Right kidney (tissue), 1 donor: Measurements from ENCODE around the gene COIL.

ENCODE experiments used
- DNase-seq: peaks from one replicate; pipeline ENCODE4 v3.0.0-alpha.2; 2016

Gene COIL

DNA sequence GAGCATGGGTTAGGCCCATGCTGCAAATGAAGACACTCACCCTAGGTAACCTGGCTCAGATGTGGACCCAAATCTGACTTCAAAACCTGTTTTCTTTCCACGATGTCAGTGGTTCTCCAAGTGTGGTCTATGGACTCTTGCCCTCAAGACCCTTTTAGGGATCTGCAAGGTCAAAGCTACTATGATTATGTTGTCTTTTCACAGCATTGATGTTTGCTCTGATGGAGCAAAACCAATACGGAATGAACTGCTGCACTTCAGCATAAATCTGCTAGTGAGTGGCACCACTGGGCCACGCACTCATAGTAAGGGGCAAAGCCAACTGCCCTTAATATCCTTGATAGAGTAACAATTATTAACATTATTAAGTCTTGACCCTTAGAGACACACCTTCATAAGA lies 25.4 kb downstream of the COIL start:
- DNase-seq, result no peak

DNA sequence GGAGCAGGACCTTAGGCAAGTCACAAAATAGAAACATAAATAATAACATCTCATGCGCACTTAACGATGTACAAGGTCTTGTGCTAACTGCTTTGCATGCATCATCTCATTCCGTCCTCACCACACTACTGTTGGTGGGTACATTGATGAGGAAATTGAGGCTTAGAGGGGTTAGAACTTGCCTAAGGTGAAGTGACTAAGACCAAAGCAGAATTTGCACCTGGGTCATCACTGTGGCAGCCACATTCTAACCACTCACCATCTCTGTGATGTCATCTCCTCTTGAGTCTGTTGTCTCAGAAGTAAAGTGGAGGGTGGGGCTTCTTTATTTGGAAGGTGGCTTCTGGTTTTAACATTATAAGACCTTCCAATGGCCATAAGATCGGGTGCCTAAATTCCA lies 26.6 kb downstream of the COIL start:
- DNase-seq, result no peak

DNA sequence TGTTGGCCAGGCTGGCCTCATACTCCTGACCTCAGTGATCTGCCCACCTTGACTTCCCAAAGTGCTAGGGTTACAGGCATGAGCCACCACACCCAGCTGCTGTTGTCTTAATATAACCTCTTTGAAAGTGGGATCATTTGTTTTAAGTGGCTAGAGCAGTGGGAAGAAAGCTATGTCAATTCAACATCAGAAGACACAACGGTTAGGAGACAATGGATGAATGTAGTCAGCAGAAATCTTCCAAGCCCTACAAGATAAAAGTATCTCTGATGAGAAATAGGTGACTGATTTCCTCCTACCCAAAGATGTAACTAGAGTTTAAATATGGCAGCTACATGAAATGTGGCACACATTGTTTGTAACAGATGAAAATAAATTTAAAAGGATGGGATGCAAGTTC lies 27.0 kb downstream of the COIL start:
- no peak for DNase-seq

DNA sequence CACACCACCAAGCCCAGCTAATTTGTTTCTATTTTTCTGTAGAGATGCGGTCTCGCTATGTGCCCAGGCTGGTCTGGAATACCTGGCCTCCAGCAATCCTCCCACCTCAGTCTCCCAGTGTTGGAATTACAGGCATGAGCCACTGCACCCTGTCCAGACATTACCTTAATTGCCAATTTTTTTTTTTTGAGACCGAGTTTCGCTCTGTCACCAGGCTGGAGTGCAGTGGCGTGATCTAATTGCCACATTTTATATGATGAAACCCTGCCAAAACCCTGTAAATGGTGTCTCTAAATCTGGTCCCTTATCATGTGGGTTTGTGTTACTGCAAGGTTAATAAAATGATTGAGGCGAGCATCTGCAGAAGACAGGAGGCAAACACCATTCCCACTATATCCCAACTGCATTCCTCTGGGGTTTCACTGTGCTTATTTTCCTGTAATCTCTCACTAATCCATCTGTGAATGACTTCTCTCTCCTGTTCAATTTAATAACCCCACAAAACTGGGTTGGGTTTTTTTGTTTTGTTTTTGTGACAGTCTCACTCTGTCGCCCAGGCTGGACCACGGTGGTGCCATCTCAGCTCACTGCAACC lies 27.6 kb downstream of the COIL start:
- no peak for DNase-seq

DNA sequence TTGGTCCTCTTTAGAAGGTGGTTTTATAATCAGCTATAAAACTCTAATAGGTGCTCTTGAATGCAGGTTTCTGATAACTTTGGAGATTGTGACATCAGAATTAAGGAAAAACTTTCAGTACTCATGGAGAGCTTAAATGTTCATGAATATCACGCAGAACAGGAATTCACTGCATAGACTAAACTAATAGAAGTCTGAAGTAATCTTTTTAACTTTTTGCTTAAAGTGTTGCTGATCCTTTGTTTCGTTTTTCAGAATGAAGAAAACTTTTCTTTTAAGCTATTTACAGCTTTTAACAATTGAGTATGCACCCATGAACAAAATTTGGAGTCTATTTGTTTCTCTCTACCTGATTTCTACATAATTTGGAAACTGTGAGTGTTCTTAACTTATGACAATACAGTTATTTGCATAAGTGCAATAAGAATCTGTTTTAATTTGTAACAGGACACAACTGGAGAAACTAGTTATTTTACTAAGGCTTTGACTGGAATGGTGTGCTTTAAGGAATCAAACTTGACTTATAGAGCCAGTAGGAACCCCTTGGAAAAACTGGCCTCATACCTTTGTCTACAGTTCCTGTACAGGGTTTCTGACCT lies 30.0 kb downstream of the COIL start:
- no peak for DNase-seq

DNA sequence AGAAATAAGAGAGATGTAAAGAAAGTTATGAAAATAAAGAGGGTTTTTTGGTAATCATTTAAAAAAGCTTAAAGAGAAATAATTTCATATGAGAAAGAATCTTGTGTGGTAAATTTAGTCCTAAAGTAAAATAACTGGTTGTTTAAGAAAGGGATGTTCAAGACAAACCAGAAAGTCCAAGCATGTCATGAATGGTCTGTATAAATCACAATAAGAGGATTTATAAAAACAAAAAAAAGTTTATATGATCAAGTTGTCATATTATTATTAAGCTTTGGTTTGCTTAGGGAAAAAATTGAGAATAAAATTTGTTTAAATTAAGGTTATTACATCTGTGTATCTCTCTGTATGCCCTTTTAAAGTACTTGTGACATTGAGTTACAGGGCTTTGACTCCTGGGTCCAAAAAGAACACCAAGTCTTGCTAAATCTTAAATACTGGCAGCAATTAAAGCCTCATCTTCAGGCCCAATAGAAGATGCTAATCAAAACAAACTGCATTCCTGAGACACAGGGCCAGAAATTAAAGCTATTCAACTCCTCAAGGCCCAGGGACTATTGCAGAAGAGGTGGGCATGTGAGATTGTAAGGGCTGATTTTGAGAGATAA lies 31.4 kb downstream of the COIL start:
- no peak for DNase-seq

DNA sequence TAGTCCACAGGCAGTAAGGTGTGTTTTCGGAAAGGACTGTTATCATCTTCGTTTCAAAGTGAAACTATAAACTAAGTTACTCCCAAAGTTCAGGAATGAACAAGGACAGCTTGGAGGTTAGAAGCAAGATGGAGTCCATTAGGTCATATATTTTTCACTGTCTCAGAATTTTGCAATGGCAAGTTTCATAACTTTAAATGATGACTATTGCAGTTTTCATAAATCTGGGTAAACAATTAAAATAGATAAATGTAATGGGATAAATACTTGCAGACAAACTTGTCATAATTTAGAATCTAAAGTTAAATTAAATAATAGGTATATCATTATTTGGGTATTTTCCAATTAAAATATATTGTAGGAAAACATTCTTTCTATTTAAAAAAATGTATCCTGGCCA lies 32.3 kb downstream of the COIL start:
- no peak for DNase-seq

DNA sequence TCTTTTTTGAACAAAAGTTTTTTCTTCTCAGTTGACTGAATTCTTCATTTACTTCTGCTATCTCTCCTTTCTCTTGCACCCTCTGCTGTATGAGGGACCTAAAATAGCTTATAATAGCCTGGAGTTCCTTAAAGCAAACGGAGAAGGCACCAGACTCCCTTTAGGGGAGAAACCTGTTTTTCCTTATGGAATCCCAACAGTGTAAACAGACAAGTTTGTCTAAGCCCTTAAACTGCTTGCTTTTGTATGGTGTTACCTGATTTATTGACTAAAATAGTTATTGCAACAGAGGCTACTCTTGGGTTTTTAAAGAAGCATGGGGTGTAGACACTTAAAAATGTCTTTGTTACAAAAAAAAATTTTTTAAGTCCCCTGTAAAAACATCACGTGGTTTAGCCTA lies 34.1 kb downstream of the COIL start:
- no peak for DNase-seq

DNA sequence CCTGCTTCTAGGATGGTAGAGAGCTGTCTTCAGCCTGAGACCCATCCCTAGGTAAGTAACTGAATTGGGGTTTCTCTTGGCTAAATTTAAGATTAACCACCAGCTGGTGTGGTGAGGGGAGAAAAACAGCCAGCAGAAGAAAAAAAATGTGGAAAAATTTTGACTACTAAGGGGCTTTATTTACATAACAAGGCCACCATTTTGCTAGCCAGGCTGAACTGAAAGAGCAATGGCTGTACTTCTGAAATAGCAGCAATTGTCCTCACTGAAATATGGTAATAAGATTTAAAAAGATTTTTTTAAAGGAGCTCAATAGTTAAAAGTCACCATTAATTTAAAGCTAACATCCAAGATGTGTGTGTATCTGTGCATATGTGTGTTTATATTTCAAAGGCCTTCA lies 34.6 kb downstream of the COIL start:
- DNase-seq, result no peak

DNA sequence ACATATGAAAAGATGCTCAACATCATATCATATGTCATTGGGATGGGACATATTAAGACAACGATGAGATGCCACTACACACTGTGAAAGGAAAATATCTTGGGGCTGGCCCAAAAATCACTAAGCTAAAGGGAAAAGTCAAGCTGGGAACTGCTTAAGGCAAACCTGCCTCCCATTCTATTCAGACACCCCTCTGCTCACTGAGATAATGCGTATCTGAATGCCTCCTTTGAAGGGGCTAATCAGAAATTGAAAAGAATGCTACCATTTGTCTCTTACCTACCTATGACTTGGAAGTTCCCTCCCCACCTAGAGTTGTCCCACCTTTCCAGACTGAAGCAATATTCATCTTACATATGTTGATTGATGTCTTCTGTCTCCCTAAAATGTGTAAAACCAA lies 35.8 kb downstream of the COIL start:
- DNase-seq, result no peak

DNA sequence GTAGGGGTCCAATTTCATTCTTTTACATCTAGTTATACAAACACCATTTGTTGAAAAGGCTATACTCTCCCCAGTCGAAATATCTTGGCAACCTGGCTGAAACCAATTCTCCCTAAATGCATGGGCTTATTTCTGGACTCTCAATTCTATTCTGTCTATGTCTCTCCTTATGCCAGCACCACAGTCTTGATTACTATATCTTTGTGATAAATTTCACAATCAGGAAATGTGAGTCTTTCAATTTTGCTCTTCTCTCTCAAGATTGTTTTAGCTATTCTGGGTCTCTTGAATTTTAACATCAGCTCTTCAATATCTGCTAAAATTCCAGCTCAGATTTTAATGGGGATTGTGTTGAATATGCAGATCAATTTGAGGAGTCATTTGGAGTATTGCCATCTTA lies 41.1 kb downstream of the COIL start:
- no peak for DNase-seq

DNA sequence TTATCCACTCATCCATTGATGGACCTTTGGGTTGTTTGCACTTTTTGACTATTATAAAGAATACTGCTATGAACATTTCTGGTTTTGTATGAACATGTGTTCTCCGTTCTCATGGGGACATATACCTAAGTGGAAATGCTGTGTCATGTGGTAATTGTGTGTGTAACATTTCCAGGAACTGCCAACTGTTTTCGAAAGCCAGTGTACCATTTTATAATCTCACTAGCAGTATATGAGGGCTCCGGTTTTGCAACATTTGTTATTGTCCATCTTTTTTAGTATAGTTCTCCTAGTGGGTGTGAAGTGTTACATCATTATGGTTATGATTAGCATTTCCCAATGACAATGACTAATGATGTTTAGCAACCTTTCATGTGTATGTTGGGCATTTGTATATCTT lies 41.9 kb downstream of the COIL start:
- DNase-seq, result no peak

DNA sequence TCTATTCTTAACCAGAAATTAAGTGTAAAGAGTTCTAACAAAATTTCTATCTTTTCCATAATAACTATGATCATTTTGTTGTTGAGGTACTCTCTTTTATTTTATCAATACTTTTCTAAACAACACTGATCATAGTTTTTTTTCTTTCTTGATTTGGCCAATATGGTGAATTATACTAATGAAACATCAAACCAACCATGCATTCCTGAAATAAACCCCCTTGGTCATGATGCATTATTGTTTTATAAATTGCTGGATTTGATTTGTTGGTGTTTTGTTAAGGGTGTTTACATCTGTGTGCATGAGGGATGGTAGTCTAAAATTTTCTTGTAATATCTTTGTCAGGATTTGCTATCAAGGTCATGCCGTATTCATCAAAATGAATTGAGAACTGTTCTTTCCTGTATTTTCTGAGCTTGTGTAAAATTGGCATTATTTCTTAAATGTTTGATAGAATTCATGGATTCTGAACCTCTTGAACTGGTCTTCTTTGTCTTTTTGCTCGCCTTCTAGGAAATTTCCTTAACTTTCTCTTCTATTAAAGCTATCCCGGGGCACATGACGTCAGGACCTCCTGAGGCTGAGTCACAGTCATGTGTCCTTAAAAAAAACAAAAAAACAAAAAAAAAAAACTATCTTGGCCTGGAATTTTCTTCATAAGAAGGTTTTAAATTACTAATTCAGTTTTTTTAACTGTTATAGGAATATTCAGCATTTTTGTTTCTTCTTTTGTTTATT lies 43.1 kb downstream of the COIL start:
- no peak for DNase-seq

DNA sequence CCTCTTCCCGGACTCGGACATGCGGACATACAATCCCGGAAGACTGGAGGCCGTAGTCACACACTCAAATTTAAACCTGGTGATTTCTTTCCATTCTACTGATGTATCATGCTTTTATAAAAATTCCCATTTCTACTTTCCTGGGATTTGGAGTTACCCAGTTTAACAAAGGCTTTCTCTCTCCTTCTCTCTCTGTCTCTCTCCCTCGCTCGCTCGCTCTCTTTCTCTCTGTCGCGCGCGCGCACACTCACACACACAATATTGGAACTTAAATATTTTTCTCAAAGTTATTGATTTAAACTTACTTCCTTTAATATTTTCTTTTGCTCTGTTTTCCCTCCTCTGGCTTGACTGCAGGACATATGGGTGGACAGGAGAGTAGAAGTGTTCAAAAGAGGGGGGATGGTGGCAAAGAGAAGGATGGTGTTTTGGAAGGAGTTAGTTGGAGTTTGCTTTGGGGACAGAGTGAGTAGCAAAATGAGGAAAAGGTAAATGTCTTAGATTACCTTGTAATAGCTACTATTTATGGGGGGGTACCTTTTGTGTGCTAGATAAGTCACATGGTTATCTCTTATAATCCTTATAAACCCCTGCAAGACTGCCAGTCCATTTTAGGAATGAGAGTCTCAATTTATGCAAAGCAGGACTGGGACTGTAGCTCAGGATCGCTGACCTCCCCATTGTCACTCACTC lies 46.1 kb downstream of the COIL start:
- no peak for DNase-seq

DNA sequence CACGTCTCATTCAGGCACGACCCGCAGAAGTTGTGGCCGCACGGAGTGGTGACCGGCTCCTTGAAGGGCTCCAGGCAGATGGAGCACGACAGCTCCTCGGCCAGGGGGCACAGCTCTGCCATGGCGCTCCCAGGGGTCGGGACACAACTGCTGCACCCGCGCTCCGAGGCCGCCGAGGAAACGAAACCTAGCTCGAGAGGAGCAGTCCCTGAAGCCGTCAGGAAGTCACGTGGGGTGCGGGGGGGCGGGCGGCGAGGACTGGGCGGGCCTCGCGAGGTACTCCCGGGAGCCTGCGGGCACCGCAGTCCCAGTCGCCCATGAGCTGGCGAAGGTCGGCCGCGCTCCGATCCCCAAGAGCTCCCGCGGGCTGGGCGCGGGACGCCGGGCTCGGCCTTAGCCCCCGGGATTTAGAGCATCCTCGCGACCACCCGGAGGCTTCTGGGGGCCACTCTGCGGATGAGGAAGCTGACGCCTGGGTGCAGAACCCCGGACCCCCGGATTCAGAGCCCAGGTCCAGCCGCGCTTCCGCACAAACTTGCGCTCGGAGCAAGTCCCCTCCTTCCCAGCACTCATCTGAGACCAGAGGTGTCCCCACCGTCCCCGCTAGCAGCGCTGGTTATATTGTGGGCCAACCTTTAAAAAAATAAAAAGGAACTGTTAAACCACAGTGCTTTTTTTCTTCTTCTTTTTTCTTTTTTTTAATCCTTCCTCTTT lies 46.8 kb downstream of the COIL start, which contains the start of gene TRIM25:
Gene TRIM25 (minus strand): TSS at position 183 of the 714 bp plus-strand sequence. CDS start 61 bp downstream, at position 122.
- DNase-seq, result peak; percentile 93

DNA sequence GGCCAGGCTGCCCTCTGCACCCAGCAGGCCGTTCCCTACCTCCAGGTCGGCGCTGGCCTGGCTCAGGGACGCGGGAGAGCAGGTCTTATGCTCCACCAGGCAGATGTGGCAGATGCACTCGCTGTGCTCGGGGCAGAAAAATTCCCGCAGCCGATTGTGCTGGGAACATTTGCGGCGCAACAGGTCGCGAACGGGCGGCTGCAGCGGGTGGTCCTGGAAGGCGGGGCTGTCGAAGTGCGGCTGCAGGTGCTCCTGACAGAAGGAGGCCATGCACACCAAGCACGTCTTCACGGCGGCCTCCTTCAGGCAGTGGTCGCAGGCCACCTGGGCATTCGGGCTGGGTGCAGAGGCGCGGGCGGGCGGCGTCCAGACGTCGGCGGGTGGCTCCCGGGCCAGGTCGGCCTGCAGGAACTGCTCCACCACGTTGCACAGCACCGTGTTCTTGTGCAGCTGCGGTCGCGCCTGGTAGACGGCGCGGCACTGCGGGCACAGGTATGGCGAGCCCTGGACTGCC lies 47.4 kb downstream of the COIL start:
- DNase-seq, result no peak

DNA sequence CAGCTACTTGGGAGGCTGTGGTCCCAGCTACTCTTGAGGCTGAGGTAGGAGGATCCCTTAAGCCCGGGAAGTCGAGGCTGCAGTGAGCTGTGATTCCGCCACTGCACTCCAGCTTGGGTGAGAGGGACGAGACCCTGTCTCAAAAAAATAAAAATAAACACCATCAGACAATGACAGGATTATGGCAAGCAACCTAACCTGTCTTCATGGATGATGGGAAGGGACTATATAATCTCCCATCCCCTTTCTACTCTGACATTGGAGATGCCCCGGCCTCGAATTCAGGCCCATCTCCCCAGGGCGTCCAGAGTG lies 47.9 kb downstream of the COIL start:
- no peak for DNase-seq

DNA sequence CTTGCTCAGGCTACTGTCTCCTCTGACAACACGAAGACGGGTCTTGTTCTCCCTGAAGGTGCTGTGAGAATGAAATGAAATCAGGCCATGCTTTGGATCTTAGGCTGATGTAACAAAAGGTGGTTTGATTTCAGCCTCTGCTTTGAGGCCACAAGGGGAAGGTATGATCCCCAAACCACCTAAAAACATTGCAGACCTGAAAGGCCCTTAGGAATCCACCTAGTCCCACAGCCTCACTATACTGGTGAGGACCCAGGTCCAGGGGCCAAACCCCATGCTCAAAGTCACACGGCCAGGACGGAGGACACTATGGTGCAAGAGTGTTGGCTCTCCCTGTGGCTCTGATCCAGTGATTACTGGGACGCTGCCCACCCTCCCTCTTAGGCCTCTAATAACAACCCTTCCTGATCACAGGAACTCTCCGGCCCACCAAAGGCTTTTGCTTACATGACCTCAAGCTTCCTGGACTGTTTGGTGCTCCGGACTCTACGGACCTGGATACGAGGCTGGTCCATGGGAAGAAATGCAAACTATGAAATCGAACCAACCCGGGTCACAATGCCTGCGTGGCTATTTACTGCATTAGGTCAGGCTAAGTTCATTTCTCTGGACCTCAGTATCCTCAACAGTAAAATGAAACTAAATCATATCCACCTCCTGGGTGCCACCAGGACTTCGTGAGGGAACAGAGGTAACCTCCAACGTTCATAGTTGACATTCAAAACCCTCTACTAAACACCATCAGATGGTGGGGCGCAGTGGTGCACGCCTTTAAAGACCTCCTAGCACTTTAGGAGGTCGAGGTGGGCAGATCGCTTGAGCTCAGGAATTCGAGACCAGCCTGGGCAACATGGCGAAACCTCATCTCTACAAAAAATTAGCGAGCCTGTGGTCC lies 48.5 kb downstream of the COIL start:
- DNase-seq, result no peak

DNA sequence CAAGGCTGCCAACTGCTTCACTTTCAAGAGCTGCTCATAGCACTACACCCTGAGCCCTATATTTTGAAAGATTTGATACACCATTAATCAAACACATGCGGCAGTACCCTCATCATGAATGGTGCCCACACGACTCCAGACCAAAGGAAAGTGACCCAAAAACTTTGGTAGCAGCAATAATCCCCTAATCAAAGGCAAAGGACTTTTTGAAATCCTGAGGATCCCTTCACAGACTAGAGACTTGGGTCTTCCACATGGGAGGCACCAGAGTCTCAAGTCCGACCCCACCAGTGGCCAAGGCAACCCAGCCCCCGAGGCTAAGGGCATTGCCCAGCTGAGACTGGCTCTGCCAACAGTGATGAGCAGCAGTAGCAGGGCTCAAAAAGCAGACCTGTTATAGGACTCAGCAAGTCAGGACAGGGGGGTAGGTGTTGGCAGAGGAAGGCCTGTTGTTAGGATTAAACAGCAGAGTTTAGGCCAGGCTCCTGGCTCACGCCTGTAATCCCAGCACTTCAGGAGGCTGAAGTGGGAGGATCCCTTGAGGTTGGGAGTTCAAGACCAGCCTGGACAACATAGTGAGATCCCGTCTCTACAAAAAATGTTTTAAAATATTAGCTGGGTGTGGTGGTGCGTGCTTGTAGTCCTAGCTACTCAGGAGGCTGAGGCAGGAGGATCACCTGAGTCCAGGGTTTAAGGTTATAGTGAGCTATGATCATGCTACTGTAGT lies 50.2 kb downstream of the COIL start:
- no peak for DNase-seq

DNA sequence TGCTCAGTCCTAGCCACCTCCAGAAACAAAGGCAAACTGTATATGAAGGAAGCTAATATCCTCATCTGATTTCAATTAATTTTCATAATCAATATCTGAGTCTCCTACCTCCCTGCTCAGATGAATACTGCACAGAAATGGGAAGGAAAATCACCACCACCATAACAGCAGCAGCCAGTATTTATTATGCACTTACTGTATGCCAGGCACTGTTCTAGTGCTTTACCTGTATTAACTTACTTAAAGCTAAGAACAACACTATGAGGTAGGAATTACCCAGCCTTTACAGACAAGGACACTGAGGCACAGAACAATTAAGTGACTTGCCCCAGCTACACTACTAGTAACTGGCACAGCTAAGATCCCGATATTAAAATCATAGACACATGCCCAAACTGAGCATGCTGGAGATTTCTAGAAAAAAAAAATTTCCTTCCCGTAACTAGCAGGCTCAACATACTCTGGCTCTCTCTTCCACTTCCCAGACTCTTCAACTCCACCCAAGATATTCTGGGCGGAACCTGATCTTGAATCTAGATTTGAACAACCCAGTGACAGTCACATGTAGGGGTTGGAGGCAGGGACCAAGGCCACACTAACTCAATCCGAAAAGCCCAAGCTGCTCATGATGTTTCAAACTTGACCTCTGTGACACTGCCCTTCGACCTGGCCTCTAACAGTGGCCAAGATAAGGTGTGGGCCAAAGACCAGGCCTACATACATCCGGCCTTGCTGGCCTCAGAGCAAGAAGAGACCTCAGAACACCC lies 50.9 kb downstream of the COIL start:
- no peak for DNase-seq
